GDM1 (cell line): Measurements from ENCODE around the gene PMF1.
"Not testable (repeated sequence)": the region's sequence is repeated elsewhere in the genome, so short reads cannot be mapped to it uniquely, and the experiment has no call there.

Source experiments
- DNase-seq: peaks from one replicate; lab custom pipeline; 2025; lab: John Stamatoyannopoulos, UW

Gene PMF1

DNA sequence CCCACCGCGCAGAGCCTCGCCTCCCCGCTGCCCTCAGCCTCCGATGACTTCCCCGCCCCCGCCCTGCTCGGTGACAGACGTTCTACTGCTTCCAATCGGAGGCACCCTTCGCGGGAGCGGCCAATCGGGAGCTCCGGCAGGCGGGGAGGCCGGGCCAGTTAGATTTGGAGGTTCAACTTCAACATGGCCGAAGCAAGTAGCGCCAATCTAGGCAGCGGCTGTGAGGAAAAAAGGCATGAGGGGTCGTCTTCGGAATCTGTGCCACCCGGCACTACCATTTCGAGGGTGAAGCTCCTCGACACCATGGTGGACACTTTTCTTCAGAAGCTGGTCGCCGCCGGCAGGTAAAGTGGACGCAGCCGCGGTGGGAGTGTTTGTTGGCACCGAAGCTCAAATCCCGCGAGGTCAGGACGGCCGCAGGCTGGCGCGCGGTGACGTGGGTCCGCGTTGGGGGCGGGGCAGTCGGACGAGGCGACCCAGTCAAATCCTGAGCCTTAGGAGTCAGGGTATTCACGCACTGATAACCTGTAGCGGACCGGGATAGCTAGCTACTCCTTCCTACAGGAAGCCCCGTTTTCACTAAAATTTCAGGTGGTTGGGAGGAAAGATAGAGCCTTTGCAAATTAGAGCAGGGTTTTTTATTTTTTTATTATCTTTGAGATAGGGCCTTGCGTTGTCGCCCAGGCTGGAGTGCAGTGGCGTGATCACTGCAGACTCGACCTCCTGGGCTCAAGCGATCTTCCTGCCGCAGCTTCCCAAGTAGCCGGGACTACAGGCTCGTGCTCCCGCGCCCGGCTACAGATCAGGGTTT is at the start of gene PMF1:
Gene PMF1 (plus strand): TSS at position 175 of the 811 bp plus-strand sequence. CDS start 9 bp downstream, at position 184.
- peak; percentile 91 for DNase-seq

DNA sequence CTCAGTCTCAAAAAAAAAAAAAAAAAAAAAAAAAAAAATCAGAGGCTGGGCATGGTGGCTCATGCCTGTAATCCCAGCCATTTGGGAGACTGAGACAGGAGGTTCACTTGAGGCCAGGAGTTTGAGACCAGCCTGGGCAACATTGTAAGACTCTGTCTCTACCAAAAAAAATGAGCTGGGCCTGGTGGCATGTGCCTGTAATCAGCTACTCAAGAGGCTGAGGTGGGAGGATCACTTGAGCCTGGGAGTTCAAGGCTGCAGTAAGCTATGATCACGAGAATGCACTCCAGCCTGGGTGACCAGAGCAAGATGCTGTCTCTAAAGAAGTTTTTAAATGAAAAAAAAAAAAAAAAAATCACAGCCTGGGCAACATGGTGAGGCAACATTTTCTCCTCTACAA is 49.1 kb upstream of the PMF1 start:
- no peak for DNase-seq

GRCh38 chr1:156164125-156164831 is 48.5 kb upstream of the PMF1 start:
- DNase-seq = no peak

DNA sequence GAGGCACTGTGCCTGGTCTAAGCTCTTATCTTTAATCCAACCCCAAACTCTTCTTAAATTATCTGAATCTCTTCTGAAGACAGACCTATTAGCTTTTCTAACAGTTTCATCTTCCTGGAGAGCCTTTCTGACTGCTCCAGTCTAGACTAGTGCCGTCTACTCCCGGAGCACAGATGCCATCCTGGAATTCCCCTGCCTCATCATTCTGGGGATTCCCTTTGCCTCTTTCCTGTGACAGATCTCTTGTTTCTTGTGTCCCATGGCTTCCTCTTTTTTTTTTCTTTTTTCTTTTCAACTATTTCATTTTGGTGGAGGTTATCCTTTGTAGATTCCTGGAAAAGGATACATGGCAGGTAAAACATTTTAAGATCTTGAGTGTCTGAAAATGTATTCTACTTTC is 47.7 kb upstream of the PMF1 start:
- DNase-seq = no peak

DNA sequence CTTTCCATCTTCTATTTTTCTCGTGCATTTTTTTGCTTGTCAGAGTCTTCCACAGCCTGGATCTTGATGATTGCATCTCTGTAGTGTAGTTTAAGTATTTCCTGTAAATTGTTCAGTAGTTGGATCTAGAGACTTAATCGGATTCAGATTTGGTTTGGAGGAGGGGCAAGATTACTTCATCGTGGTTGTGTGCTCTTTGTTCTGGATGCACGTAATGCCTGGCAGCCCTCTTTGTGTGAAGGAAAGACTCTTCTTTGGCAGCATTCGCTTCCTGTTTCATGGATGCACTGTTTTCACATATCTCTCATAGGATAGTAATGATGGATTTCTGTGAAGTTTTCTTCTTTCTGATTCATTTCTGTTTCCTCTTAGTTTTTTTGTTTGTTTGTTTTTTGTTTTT is 45.3 kb upstream of the PMF1 start:
- DNase-seq = no peak

DNA sequence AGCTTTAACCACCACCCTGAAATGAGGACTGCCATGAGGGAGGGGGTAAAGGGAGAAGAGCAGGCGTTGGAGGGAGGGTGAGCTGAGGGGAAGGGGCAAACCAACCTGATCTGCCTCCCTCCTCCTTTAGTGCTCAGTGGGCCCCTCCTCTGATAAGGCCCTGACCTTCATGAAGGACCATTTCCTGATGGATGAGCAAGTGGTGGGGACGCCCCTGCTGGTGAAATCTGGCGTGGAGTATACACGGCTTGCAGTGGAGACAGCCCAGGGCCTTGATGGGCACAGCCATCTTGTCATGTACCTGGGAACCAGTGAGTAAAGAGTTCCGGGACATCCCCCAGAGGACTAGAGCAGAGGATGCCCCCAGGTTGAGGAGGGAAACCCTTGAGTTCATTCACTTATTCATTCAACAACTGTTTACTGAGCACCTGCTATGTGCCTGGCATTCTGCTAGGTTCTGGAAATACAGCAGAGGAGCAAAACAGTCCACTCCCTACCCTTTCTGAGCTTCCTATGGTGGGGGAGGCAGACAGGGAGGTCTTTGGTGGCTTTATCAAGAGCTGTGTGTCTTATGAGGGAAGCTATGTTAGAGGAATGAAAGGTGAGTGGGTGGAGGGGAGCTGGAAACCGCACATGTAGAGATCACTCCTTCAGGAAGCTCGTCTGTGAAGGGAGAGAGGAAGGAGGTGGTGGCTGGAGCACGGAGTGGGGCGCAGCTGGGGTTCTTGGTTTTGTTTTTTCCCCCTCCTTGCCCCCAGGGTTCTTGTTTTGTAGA is 39.9 kb upstream of the PMF1 start:
- DNase-seq = no peak

- no peak for DNase-seq
These were observed 36.1 kb upstream of the PMF1 start for GRCh38 chr1:156176610-156177210.

- DNase-seq = no peak
These were observed 34.7 kb upstream of the PMF1 start for GRCh38 chr1:156177919-156178654.

DNA sequence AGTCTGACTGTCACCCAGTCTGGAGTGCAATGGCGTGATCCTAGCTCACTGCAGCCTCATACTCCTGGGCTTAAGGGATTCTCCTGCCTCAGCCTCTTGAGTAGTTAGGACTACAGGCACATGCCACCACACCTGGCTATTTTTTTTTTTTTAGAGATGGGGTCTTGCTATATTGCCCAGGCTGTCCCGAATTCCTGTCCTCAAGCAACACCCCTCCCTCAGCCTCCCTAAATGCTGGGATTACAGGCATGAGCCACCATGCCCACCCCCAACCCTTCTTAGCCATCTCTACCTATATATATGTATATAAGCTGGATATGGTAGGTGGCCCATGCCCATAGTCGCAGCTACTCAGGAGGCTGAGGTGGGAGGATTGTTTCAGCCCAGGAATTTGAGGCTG is 32.3 kb upstream of the PMF1 start:
- DNase-seq = no peak

GRCh38 chr1:156181391-156181924 is 31.3 kb upstream of the PMF1 start:
- not testable (repeated sequence) for DNase-seq

DNA sequence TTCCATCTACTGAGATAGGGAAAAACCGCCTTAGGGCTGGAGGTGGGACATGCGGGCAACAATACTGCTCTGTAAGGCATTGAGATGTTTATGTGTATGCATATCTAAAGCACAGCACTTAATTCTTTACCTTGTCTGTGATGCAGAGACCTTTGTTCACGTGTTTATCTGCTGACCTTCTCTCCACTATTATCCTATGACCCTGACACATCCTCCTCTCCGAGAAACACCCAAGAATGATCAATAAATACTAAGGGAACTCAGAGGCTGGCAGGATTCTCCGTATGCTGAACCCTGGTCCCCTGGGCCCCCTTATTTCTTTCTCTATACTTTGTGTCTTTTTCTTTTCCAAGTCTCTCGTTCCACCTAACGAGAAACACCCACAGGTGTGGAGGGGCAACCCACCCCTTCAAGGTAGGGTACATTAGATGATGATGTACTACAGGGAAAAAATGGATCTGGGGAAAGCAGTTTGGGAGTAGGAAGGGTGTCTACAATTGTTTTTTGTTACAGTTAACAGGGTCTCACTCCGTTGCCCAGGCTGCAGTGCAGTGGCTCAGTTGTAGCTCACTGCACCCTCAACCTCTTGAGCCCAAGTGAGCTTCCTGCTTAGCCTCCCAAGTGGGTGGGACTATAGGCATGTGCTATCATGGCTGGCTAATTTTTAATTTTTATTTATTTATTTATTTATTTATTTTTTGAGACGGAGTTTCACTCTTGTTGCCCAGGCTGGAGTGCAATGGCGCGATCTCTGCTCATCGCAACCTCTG is 30.6 kb upstream of the PMF1 start:
- not testable (repeated sequence) for DNase-seq

DNA sequence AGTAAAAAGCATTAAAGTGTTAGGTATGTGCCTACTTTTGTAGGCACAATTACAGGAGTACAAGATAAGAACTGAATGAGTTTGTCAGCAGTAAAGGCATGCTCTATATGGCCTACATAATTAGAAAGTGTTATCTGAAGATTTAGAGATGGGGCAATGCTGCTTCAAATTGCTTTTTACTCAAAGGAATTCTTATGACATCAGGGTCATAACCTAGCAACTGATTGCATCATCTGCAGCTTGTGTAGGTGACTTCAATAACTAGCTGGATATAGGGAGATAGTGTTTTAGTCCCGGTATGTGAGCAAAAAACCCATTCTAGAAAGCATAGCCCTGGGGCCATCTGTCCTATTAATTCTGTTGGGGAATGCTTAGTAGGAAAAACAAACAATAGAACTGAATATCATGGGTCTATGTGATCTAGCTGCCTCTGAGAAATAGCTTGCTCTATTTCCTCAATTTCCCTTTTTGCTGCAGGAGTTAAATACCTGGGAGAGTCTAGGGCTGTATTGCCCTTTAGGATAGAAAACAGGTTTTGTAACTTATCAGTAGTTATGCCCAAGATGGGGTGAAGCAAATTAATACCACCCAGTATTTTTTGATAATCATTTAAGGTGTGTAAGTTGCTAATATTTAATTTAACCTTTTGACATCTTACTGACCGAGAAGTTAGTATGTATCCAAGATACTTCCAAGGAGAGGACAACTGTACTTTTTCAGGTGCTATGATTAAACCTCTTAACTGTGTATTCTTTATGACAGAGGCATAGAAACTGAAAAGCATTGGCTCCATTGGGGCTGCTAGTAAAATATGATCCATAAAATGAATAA is 26.2 kb upstream of the PMF1 start:
- not testable (repeated sequence) for DNase-seq

GRCh38 chr1:156190265-156190664 is 22.5 kb upstream of the PMF1 start:
- not testable (repeated sequence) for DNase-seq

DNA sequence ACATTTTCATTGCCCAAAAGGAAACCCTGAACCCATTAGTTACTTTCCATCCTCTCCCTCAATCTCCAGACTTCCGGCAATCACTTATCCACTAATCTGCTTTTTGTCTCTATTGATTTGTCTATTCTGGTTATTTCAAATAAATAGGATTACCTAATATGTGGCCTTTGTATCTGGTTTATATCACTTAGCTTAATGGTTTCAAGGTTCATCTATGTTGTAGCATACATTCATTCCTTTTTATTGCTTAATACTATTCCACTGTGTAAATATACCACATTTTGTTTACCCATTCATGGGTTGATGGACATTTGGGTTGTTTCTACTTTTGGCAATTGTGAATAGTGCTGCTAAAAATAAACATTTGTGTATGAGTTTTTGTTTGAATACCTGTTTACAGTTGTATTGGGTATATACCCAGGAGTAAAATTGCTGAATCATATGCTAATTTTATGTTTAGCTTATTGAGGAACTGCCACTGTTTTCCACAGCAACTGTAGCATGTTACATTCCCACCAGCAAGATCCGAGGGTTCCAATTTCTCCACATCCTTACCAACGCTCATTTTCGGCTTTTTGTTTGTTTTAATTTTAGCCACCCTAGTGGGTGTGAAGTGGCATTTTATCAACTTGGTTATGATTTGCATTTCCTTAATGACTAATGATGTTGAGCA is 21.4 kb upstream of the PMF1 start:
- no peak for DNase-seq

DNA sequence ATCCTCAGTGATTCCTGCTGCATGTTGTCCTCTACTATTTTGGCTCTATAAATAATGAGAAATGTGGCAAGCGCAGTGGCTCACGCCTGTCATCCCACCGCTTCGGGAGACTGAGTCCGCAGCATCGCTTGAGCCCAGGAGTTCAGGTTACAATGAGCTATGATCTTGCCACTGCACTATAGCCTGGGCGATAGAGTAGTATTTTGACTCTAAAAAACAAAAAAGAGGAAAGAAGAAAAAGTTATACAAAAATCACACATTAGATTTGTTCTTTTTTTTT is 19.7 kb upstream of the PMF1 start:
- no peak for DNase-seq

GRCh38 chr1:156193488-156194299 is 19.1 kb upstream of the PMF1 start, which contains the start of gene SLC25A44:
Gene SLC25A44 (plus strand): TSS chr1:156194104. CDS start chr1:156199848, 5,744 bp downstream.
- peak; percentile 98 for DNase-seq

DNA sequence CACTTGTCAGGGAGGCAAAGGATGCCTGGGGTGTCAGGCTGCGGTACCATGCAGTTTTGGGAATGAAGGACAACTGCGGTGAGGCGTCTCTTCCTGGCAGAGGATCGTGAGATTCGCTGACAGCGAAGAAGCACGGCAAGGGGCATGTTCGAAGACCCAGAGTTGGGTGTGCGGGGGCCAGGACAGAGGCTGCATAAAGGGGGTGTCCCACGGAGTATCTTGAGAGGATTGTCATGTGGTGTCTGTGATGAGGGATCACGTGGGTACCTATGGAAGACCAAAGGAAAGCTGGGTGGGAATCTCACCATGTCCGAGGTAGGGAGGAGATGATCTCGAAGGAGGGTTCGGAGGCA is 18.5 kb upstream of the PMF1 start:
- DNase-seq = no peak

GRCh38 chr1:156195853-156196252 is 17.0 kb upstream of the PMF1 start:
- DNase-seq = no peak
